ENCODE measurements around the gene LRRC71.

LRRC71 gene

GRCh38 chr1:156893048-156893953, 27.1 kb upstream of the LRRC71 start, which contains the start of gene PEAR1:
Gene PEAR1, plus strand, starts transcription at chr1:156893718. Its CDS starts 10,209 bp downstream, at chr1:156903927.
- DNase-seq: no peak

GRCh38 chr1:156894001-156894400, 26.4 kb upstream of the LRRC71 start:
- DNase-seq: no peak

- no peak for DNase-seq
Measured at GRCh38 chr1:156894711-156895454, 25.5 kb upstream of the LRRC71 start.

DNA sequence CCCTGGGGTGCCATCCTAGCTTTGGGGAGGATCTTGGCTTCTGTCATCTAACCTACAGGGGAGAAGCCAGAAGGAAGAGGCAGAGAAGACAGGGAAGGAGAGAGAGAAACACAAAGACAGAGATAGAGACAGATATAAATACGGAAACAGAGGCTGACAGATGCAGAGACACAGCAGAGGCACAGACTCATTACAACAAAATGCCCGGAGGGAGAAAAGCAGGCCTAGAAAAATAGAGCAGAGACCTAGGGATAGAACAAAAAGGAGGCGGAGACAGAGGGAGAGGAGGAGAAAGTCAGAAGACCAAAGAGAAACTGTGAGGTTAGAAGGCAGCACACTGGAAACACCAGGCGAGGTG, 25.0 kb upstream of the LRRC71 start:
- DNase-seq: no peak

DNA sequence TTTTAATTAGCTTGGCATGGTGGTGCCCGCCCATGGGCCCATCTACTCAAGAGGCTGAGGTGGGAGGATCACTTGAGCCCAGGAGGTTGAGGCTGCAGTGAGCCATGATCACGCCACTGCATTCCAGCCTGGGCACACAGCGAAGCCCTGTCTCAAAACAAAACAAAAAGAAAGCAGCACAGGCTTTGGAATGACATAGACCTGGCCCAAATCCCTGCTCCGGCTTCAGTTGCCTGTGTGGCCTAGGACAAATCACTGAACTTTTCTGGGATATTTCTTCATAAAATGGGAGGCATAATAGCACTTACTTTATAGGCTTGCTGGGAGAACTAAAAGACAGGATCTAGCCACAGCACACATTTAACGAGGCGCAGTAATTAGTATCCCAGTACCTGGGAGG, 24.5 kb upstream of the LRRC71 start:
- DNase-seq: no peak

- DNase-seq: no peak
Measured at GRCh38 chr1:156896490-156897033, 23.9 kb upstream of the LRRC71 start.

DNA sequence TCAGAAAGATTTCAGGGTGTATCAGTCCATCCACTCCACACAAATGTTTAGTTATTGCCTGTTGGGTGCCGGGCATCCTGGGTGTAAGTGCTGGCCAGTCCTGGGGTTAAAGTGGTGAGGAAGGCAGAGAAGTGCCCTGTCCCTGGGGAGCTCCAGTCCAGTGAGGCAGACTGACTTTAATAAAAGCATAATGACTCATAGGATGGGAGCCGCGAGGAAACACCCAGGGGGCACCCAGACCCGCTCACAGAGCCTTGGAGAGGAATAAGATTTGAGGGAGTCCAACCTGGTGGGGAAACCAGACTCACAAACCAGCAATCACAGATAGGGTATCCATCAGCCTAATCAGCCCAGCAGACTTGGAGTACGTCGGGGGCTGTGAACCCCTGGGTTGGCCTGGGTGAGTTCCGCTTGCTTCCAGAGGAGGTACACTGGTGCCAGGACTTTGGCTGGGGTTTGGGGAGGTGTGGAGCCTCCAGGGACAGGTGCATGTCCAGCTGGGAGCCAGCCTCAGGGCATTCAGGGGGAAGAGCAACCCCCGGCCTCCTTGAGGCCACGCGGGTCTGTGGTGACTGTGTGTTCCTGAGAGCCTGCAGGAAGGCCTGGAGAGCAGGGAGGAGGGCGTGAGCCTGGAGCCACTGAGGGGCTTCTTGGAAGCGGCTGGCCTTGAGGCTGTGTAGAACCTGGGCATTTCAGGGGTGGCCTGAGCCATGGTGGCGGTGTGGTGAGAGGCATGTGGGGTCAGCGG, 23.2 kb upstream of the LRRC71 start:
- no peak for DNase-seq

- no peak for DNase-seq
Measured at GRCh38 chr1:156898161-156898566, 22.3 kb upstream of the LRRC71 start.

DNA sequence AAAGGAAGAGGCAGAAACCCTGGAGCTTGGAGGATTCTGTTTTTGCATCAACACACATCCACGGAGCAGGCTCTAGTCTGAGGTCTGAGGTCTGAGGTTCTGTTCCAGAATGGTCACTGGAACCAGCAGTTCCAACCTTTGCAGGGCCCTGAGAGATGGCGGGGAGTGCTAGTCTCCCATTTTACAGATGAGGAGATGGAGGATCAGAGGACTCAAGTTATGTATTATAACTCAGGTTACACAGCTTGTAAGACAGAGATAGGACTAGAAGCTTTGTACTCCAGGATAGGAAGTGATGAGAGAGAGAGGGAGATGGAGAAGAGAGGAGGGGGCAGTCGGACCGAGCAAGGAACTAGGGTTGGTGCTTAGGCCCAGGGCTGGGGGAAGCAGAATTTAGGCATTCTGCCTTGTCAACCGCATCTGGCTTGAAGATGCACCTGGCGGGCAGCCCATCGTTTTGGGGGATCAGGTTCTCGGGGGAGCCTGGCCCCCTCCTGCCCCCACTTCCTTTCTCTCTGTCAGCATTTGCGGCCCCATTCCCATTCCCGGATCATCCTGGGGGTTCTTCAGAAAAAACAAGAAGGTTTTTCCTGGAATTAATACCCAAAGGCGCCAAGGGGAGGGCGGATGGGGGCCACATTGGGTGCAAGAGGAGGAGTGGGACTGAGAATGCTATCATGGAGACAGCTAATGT, 21.3 kb upstream of the LRRC71 start:
- DNase-seq: no peak

GRCh38 chr1:156899956-156900718, 20.3 kb upstream of the LRRC71 start:
- no peak for DNase-seq

- no peak for DNase-seq
Measured at GRCh38 chr1:156900896-156901589, 19.4 kb upstream of the LRRC71 start.

DNA sequence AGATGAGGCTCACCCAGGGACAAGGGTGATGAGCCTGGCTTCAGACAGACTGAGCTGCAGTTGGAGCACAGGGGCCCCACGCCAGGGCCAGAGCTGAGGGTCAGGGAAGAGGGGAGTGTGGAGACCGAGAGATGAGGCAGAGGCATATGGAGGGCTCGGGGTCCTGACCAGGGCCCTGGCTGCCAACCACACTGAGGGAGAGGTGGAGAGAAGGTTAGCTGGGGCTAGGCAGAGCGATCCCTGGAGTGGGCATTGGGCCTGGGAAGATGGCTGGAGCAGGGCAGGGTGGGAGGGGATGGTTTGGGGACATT, 18.9 kb upstream of the LRRC71 start:
- DNase-seq: no peak

DNA sequence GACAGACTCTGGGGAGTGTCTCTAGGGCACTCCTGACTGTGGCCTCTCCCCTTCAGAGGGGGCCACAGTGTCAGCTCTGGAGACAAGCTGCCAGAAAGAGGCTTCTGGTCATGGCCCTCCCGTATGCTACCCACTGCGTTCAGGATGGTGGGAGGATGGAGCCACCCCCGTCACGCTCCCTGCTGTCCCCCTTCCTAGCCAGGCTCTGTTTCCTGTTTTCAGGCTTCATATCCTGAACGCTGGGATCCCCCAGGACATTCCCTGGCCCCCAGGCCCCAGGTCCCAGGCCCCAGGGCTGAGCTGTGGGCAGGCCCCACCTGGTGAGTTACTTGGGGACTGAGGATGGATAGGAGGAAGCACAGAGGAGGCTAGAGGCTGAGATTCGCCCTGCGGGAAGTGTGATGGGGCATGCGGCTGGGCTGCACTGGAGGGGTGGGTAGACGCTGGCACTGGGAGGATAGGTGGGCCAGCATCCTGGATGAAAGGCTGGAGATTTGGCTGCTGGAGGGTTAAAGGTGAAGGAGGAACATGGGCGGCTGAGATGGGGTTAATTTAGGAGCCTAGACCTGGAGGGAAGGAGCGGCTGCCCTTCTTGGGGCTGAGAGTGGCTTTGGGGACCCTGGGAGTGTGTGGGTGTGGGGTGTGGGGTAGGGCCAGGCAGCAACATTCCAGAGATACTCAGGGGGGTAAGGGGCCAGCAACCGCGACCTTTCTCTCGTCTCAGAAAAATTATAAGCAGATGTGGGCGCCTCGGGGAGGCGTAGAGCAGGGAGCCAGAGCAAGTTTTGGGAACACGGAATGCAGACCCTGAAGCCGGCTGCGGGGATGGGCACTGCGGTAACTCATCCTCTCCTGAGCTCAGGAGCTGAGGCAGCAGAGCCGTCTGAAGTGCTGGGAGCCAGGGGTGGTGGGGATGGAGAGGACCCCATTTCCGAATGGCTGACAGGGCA, 18.2 kb upstream of the LRRC71 start:
- no peak for DNase-seq

- no peak for DNase-seq
Measured at GRCh38 chr1:156903328-156904091, 16.9 kb upstream of the LRRC71 start.

GRCh38 chr1:156904187-156904959, 16.1 kb upstream of the LRRC71 start:
- no peak for DNase-seq

- DNase-seq: no peak
Measured at GRCh38 chr1:156905176-156905575, 15.3 kb upstream of the LRRC71 start.

DNA sequence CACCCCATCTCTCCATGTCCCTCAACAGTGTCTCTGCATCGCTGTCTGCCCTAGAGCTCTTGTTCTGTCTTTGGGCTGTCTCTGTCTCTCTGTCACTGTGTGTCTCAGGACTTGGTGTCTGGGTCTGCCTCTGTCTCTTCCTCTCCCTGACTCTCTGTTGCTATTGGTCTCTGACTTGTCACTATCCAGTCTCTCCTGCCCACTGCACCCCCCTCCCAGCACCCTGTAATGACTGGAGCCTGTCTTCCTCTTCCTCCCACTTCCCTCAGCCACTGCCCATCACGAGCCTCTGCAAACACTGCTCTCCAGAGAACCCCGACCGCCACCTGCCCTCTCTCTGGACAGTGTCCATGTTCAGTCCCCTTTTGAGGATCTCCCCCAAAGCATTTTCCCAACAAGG, 14.8 kb upstream of the LRRC71 start:
- DNase-seq: no peak

DNA sequence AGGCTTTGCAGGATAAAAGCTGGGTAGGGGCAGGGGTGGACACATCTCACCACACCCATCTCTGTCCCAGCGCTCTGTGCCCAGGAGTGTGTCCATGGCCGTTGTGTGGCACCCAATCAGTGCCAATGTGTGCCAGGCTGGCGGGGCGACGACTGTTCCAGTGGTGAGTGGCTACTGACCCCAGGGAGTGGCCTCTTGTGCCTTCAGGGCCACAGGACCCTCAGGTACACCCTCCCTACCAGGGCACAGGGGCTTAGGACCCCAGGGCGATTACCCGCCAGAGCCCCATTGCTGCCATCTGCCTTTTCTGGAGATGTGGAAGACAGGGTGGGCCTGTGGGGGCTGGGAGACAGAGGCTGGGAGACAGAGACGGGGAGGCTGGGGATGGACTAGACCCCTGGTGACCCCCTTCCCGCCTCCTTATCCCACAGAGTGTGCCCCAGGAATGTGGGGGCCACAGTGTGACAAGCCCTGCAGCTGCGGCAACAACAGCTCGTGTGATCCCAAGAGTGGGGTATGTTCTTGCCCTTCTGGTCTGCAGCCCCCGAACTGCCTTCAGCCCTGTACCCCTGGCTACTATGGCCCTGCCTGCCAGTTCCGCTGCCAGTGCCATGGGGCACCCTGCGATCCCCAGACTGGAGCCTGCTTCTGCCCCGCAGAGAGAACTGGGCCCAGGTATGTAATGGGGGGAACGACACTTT, 14.1 kb upstream of the LRRC71 start:
- no peak for DNase-seq

Data from activated CD4-positive, alpha-beta T cell treated with anti-CD3 and anti-CD28 coated beads, Interleukin-2, amount 50 U/mL, for 1 hour (primary cell).